Measurements from ENCODE around the gene NMNAT3.

Gene NMNAT3

GRCh38 chr3:139537795-139538621, 139.8 kb downstream of the NMNAT3 start:
- no peak for ATAC-seq
- TF ChIP-seq CSDC2 (CRISPR knock-in tag; IDR thresholded peaks at IDR 0.05) (no peak), ISL1 (CRISPR knock-in tag; IDR thresholded peaks at IDR 0.05) (no peak), ZNF70 (CRISPR knock-in tag; IDR thresholded peaks at IDR 0.05) (no peak), TCF4 (CRISPR knock-in tag; IDR thresholded peaks at IDR 0.05; ENCODE audit: borderline replicate concordance) (no peak), GLIS3 (CRISPR knock-in tag; IDR thresholded peaks at IDR 0.05) (no peak), BACH2 (CRISPR knock-in tag; IDR thresholded peaks at IDR 0.05; ENCODE audit: borderline replicate concordance) (no peak)

- ATAC-seq: peak; percentile 8; the same call in 1 of the 3 replicates
- TF ChIP-seq TSHZ2 (CRISPR knock-in tag; IDR thresholded peaks at IDR 0.05): 0 out of 2 replicates have a peak, but pooled peaks have one; percentile 33
- TF ChIP-seq TCF4 (CRISPR knock-in tag; IDR thresholded peaks at IDR 0.05; ENCODE audit: borderline replicate concordance): peak; percentile 62; the same call in 1 of the 2 replicates
- TF ChIP-seq TOX (CRISPR knock-in tag; IDR thresholded peaks at IDR 0.05; ENCODE audit: borderline replicate concordance): no peak
These were observed 140.4 kb downstream of the NMNAT3 start for GRCh38 chr3:139537361-139537760.

- peak; percentile 62 for ATAC-seq
- TF ChIP-seq ZC3H10 (CRISPR knock-in tag; IDR thresholded peaks at IDR 0.05): no peak
- no peak for TF ChIP-seq CREB5 (CRISPR knock-in tag; IDR thresholded peaks at IDR 0.05; ENCODE audit: low read depth)
- no peak for TF ChIP-seq ARNTL (CRISPR knock-in tag; IDR thresholded peaks at IDR 0.05; ENCODE audit: borderline replicate concordance, low read depth)
- peak; percentile 72; the same call in 1 of the 2 replicates for TF ChIP-seq TCF4 (CRISPR knock-in tag; IDR thresholded peaks at IDR 0.05; ENCODE audit: borderline replicate concordance)
- no peak for TF ChIP-seq ZFP30 (CRISPR knock-in tag; IDR thresholded peaks at IDR 0.05)
- no peak for TF ChIP-seq OSR1 (CRISPR knock-in tag; IDR thresholded peaks at IDR 0.05)
- TF ChIP-seq ZNF70 (CRISPR knock-in tag; IDR thresholded peaks at IDR 0.05): peak; percentile 30; the same call in 1 of the 2 replicates
- TF ChIP-seq SNAI2 (CRISPR knock-in tag; IDR thresholded peaks at IDR 0.05): no peak
- TF ChIP-seq ZFP3 (CRISPR knock-in tag; IDR thresholded peaks at IDR 0.05): no peak
- 0 out of 2 replicates have a peak, but pooled peaks have one; percentile 57 for TF ChIP-seq PPARA (CRISPR knock-in tag; IDR thresholded peaks at IDR 0.05; ENCODE audit: borderline replicate concordance)
- no peak for TF ChIP-seq RARB (CRISPR knock-in tag; IDR thresholded peaks at IDR 0.05)
- TF ChIP-seq TSHZ2 (CRISPR knock-in tag; IDR thresholded peaks at IDR 0.05): peak; percentile 15; the same call in 1 of the 2 replicates
These were observed 142.5 kb downstream of the NMNAT3 start for GRCh38 chr3:139534992-139535879.

GRCh38 chr3:139534455-139534812, 143.3 kb downstream of the NMNAT3 start:
- TF ChIP-seq TOX (CRISPR knock-in tag; IDR thresholded peaks at IDR 0.05; ENCODE audit: borderline replicate concordance): no peak
- no peak for TF ChIP-seq TCF4 (CRISPR knock-in tag; IDR thresholded peaks at IDR 0.05; ENCODE audit: borderline replicate concordance)
- TF ChIP-seq ZNF8 (CRISPR knock-in tag; IDR thresholded peaks at IDR 0.05): no peak
- TF ChIP-seq ESRRG (CRISPR knock-in tag; IDR thresholded peaks at IDR 0.05): no peak
- TF ChIP-seq POU6F1 (CRISPR knock-in tag; IDR thresholded peaks at IDR 0.05; ENCODE audit: borderline replicate concordance, low read depth): no peak
- TF ChIP-seq PPARA (CRISPR knock-in tag; IDR thresholded peaks at IDR 0.05; ENCODE audit: borderline replicate concordance): no peak
- TF ChIP-seq CREB5 (CRISPR knock-in tag; IDR thresholded peaks at IDR 0.05; ENCODE audit: low read depth): no peak
- no peak for TF ChIP-seq ZFP30 (CRISPR knock-in tag; IDR thresholded peaks at IDR 0.05)
- no peak for TF ChIP-seq ARNTL (CRISPR knock-in tag; IDR thresholded peaks at IDR 0.05; ENCODE audit: borderline replicate concordance, low read depth)
- TF ChIP-seq OSR1 (CRISPR knock-in tag; IDR thresholded peaks at IDR 0.05): no peak
- TF ChIP-seq ZFP3 (CRISPR knock-in tag; IDR thresholded peaks at IDR 0.05): no peak
- TF ChIP-seq SNAI2 (CRISPR knock-in tag; IDR thresholded peaks at IDR 0.05): no peak
- no peak for TF ChIP-seq CSDC2 (CRISPR knock-in tag; IDR thresholded peaks at IDR 0.05)
- peak; percentile 28 for ATAC-seq

Data from SK-N-SH treated with all-trans-retinoic acid at 6 μM for 48 hours (cell line).